B cell (primary cell): ENCODE data around the gene SESTD1. TPM values are rescaled to one million over a fixed set of nuclear protein-coding genes. Genes with fewer than 3 reads are reported as not detected.

Source experiments
- ATAC-seq: fragments of 200-7000 bp; cut with Tn5 transposase; one replicate; pipeline ENCODE4 v1.10.0; 2021; ENCODE audit warnings: low read depth, mild to moderate bottlenecking, moderate number of reproducible peaks, moderate library complexity
- CTCF ChIA-PET: fragments of 350-600 bp; sonication (Branson Sonifier 250); formaldehyde crosslinking; loops from one replicate; lab custom pipeline; 2021; ENCODE audit warnings: antibody characterized with exemption, inconsistent platforms; lab: Charles Lee
- POLR2A ChIA-PET: fragments of 350-600 bp; sonication (Branson Sonifier 250); formaldehyde crosslinking; loops from one replicate; lab custom pipeline; 2021; ENCODE audit warnings: antibody characterized with exemption; lab: Charles Lee
- DNase-seq: peaks from one replicate; pipeline ENCODE4 v3.0.0; 2013
- H2AFZ ChIP-seq: 2 replicates; pipeline ENCODE4 v1.6.1; 2012; ENCODE audit warnings: mild to moderate bottlenecking, low read depth, low read length; ENCODE audit not compliant: insufficient read depth, poor library complexity, severe bottlenecking
- H3K27ac ChIP-seq, 2 donors: 1 replicate in 1 of 2; 2 replicates in 1 of 2; pipeline ENCODE4 v1.5.1; 2012 to 2013; ENCODE audit warnings: low read length in 2 of 2, mild to moderate bottlenecking in 2 of 2, moderate library complexity in 1 of 2
- H3K27me3 ChIP-seq, 4 experiments: fragments of 200-600 bp in 1 of 4; sonication (generic) in 1 of 4; replicated peaks in 1 of 4; 1 replicate in 2 of 4; 2 replicates in 2 of 4; pipeline versions ENCODE4 v1.6.1 to v1.7.0; 2013 to 2016; ENCODE audit warnings: low read length in 3 of 4, mild to moderate bottlenecking in 2 of 4, mixed read lengths in 1 of 4, moderate library complexity in 1 of 4; ENCODE audit not compliant: insufficient read depth in 4 of 4, control insufficient read depth in 3 of 4; ENCODE audit errors: control extremely low read depth in 1 of 4
- H3K36me3 ChIP-seq, 2 experiments: replicated peaks in 1 of 2; 1 replicate in 1 of 2; 2 replicates in 1 of 2; pipeline versions ENCODE4 v1.6.1 to v1.7.1; 2013; ENCODE audit warnings: low read length in 1 of 2; ENCODE audit not compliant: insufficient read depth in 2 of 2, control insufficient read depth in 1 of 2; ENCODE audit errors: control extremely low read depth in 1 of 2, extremely low read depth in 1 of 2
- H3K4me1 ChIP-seq, 2 donors: fragments of 200-600 bp in 1 of 2; sonication (generic) in 1 of 2; 1 replicate in 1 of 2; 2 replicates in 1 of 2; pipeline versions ENCODE4 v1.5.1 to v1.6.1; 2013 to 2017; ENCODE audit warnings: low read length in 2 of 2; ENCODE audit not compliant: control insufficient read depth in 2 of 2, insufficient read depth in 2 of 2
- H3K4me2 ChIP-seq: replicated peaks from 2 replicates; pipeline ENCODE3; 2012; ENCODE audit warnings: mild to moderate bottlenecking, low read depth, low read length; ENCODE audit not compliant: poor library complexity, severe bottlenecking
- H3K4me3 ChIP-seq, 5 experiments: fragments of 200-600 bp in 1 of 5; sonication (generic) in 1 of 5; 1 replicate in 3 of 5; 2 replicates in 2 of 5; pipeline versions ENCODE4 v1.5.1 to v1.7.0; 2011 to 2016; ENCODE audit warnings: low read length in 4 of 5, mild to moderate bottlenecking in 4 of 5, low read depth in 2 of 5, control low read depth in 1 of 5, moderate library complexity in 1 of 5; ENCODE audit not compliant: insufficient read depth in 1 of 5; ENCODE audit errors: control extremely low read depth in 1 of 5, extremely low read depth in 1 of 5
- H3K79me2 ChIP-seq: fragments of 200-600 bp; sonication (generic); one replicate; pipeline ENCODE4 v1.6.0; 2016; ENCODE audit warnings: low read length; ENCODE audit not compliant: control insufficient read depth, insufficient read depth
- H3K9ac ChIP-seq: fragments of 200-600 bp; sonication (generic); 2 replicates; pipeline ENCODE4 v1.6.1; 2017; ENCODE audit warnings: mild to moderate bottlenecking, low read length, moderate library complexity
- H3K9me3 ChIP-seq, 3 donors: one replicate each; pipeline versions ENCODE4 v1.6.1 to v1.7.1; 2013; ENCODE audit warnings: low read length in 2 of 3; ENCODE audit not compliant: control insufficient read depth in 2 of 3, insufficient read depth in 1 of 3; ENCODE audit errors: control extremely low read depth in 1 of 3
- H4K20me1 ChIP-seq: 2 replicates; pipeline ENCODE4 v1.6.0; 2012; ENCODE audit warnings: mild to moderate bottlenecking, low read length; ENCODE audit not compliant: insufficient read depth, control insufficient read depth, poor library complexity, severe bottlenecking
- H3K27ac Mint-ChIP-seq: one replicate; pipeline ENCODE4 v1.8.0; 2021; ENCODE audit warnings: mixed read lengths
- H3K27me3 Mint-ChIP-seq: one replicate; pipeline ENCODE4 v1.8.0; 2021; ENCODE audit warnings: mixed read lengths
- H3K4me1 Mint-ChIP-seq: one replicate; pipeline ENCODE4 v1.8.0; 2021; ENCODE audit warnings: mixed read lengths
- H3K4me3 Mint-ChIP-seq: one replicate; pipeline ENCODE4 v1.8.0; 2021; ENCODE audit warnings: mixed read lengths
- H3K9me3 Mint-ChIP-seq: one replicate; pipeline ENCODE4 v1.8.0; 2022; ENCODE audit warnings: mixed read lengths; ENCODE audit not compliant: insufficient read depth
- CTCF ChIP-seq: fragments of 200-600 bp; IDR thresholded peaks from one replicate; pipeline ENCODE4 v1.8.0; 2022; ENCODE audit warnings: antibody characterized with exemption, mild to moderate bottlenecking
- EZH2 ChIP-seq: IDR thresholded peaks from 2 replicates; pipeline ENCODE4 v1.6.1; 2012; ENCODE audit warnings: borderline replicate concordance, low read depth, mild to moderate bottlenecking, moderate library complexity, low read length; ENCODE audit not compliant: insufficient read depth, poor library complexity, severe bottlenecking
- WGBS: methylation state at CpG from one replicate; pipeline ENCODE4 v1.1.5; 2013; ENCODE audit warnings: missing lambda C conversion rate; ENCODE audit not compliant: insufficient coverage; 5-methylcytosine and 5-hydroxymethylcytosine counted together
- intact Hi-C: fragments of 100-400 bp; cut with micrococcal nuclease; formaldehyde crosslinking; loops from one replicate; pipeline ENCODE4 v1.10.0; 2022
- polyA plus RNA-seq: library from polyadenylated mRNA; depleted of rRNA; stranded (reverse); fragments of >200 nt; gene quantifications from 2 replicates; pipeline ENCODE4 v1.2.3, GENCODE V29; 2012
- total RNA-seq, 2 donors: library from RNA; stranded (reverse); fragments of 120-200 nt in 1 of 2; gene quantifications; 1 replicate in 1 of 2; 2 replicates in 1 of 2; pipeline versions ENCODE4 v1.2.3 to v1.2.4, GENCODE V29; 2013 to 2022

SESTD1 gene
- total and polyA plus RNA-seq, 2 donors (not counting 1 experiment from before 2014, with no cell fraction given), result 52.0 to 66.1 TPM

GRCh38 chr2:179141206-179141605 lies 123.4 kb downstream of the SESTD1 start:
- peaks cover 2% of the 10 kb centered on the region for H3K79me2 ChIP-seq
- no peak for DNase-seq
- no peak overlapping the region for H3K27ac Mint-ChIP-seq
- TF ChIP-seq CTCF, result no peak
- no peak for TF ChIP-seq EZH2
- H3K4me2 ChIP-seq, result no peak overlapping the region
- no peaks in the 10 kb centered on the region for H3K9me3 Mint-ChIP-seq
- H3K27ac ChIP-seq, result no peak overlapping the region
- H2AFZ ChIP-seq, result no peak overlapping the region
- H3K9ac ChIP-seq, result no peak overlapping the region
- no peaks in the 10 kb centered on the region for H3K27me3 ChIP-seq
- no peaks in the 10 kb centered on the region for H4K20me1 ChIP-seq
- WGBS, result 45% methylated on average over 1 of the region's 1 CpG
- no peak for ATAC-seq
- no peaks in the 10 kb centered on the region for H3K27me3 Mint-ChIP-seq
- no peaks in the 10 kb centered on the region for H3K9me3 ChIP-seq
- ChIA-PET CTCF (interaction anchor here (2.2 kb wide), 1 partner anchor 12 kb away, joined by 7 read pairs; no protein-coding TSS in a partner anchor), POLR2A (no interaction called here)
- intact Hi-C loops, result no loop called here
- no peak overlapping the region for H3K4me3 ChIP-seq
- peaks cover 0 to 60% of the 10 kb centered on the region in 2 experiments for H3K36me3 ChIP-seq
- H3K4me3 Mint-ChIP-seq, result no peak overlapping the region
- no peaks in the 10 kb centered on the region for H3K4me1 ChIP-seq
- no peaks in the 10 kb centered on the region for H3K4me1 Mint-ChIP-seq

- ChIA-PET CTCF (no interaction called here), POLR2A (no interaction called here)
- no peaks in the 10 kb centered on the region for H3K9me3 Mint-ChIP-seq
- H3K4me3 Mint-ChIP-seq, result no peak overlapping the region
- Histone ChIP-seq H3K79me2 (peaks cover 2% of the 10 kb centered on the region), H3K4me1 (no peaks in the 10 kb centered on the region), H3K4me2 (no peak overlapping the region), H3K9me3 (no peaks in the 10 kb centered on the region), H3K36me3 (peaks cover 0 to 54% of the 10 kb centered on the region in 2 experiments), H3K4me3 (no peak overlapping the region), H2AFZ (no peak overlapping the region), H4K20me1 (no peaks in the 10 kb centered on the region), H3K27me3 (no peaks in the 10 kb centered on the region), H3K27ac (no peak overlapping the region), H3K9ac (no peak overlapping the region)
- 100% methylated on average over 4 of the region's 4 CpGs for WGBS
- TF ChIP-seq CTCF (no peak), EZH2 (no peak)
- H3K4me1 Mint-ChIP-seq, result no peaks in the 10 kb centered on the region
- DNase-seq, result no peak
- no peaks in the 10 kb centered on the region for H3K27me3 Mint-ChIP-seq
- no peak overlapping the region for H3K27ac Mint-ChIP-seq
- no peak for ATAC-seq
- intact Hi-C loops, result no loop called here
Measured at GRCh38 chr2:179140571-179140970, 124.1 kb downstream of the SESTD1 start.
